Neural progenitor cell (in vitro differentiated cells): ENCODE measurements around the gene GLT8D2. TPM values are rescaled to one million over a fixed set of nuclear protein-coding genes. Genes with fewer than 3 reads are reported as not detected.
A peak's percentile ranks its signal among the peaks of the same experiment; 100 is the strongest.

Source experiments
- DNase-seq: peaks from one replicate; pipeline ENCODE4 v3.0.0-alpha.2; 2016; ENCODE audit warnings: low spot score
- H2AFZ ChIP-seq: fragments of 200-600 bp; sonication (generic); replicated peaks from 2 replicates; pipeline ENCODE4 v1.6.1; 2016; ENCODE audit warnings: antibody characterized with exemption
- H3F3A ChIP-seq: fragments of 200-600 bp; sonication (generic); 2 replicates; pipeline ENCODE4 v1.6.1; 2016; ENCODE audit warnings: antibody characterized with exemption, low read depth
- H3K27ac ChIP-seq: fragments of 200-600 bp; sonication (generic); 2 replicates; pipeline ENCODE4 v1.5.1; 2016; ENCODE audit warnings: mild to moderate bottlenecking
- H3K27me3 ChIP-seq: fragments of 200-600 bp; sonication (generic); 2 replicates; pipeline ENCODE4 v1.6.1; 2016; ENCODE audit warnings: mild to moderate bottlenecking, moderate library complexity
- H3K36me3 ChIP-seq: fragments of 200-600 bp; sonication (generic); 2 replicates; pipeline ENCODE4 v1.5.1; 2016
- H3K4me1 ChIP-seq: fragments of 200-600 bp; sonication (generic); 2 replicates; pipeline ENCODE4 v1.6.1; 2016; ENCODE audit warnings: mixed run types
- H3K4me2 ChIP-seq: fragments of 200-600 bp; sonication (generic); 2 replicates; pipeline ENCODE4 v1.6.1; 2016
- H3K4me3 ChIP-seq: fragments of 200-600 bp; sonication (generic); 2 replicates; pipeline ENCODE4 v1.5.1; 2016
- H3K79me2 ChIP-seq: fragments of 200-600 bp; sonication (generic); 2 replicates; pipeline ENCODE4 v1.6.1; 2016; ENCODE audit warnings: low read depth
- H3K9ac ChIP-seq: fragments of 200-600 bp; sonication (generic); 2 replicates; pipeline ENCODE4 v1.6.1; 2016
- H3K9me3 ChIP-seq: fragments of 200-600 bp; sonication (generic); 2 replicates; pipeline ENCODE4 v1.5.1; 2016; ENCODE audit warnings: low read depth
- H4K20me1 ChIP-seq: fragments of 200-600 bp; sonication (generic); 2 replicates; pipeline ENCODE4 v1.6.1; 2016; ENCODE audit warnings: low read depth
- H3K27ac Mint-ChIP-seq: 3 replicates; pipeline ENCODE4 v1.8.0; 2021; ENCODE audit warnings: mixed read lengths
- H3K27me3 Mint-ChIP-seq: 2 replicates; pipeline ENCODE4 v1.8.0; 2022; ENCODE audit warnings: low read depth, mild to moderate bottlenecking, inconsistent platforms, moderate library complexity, mixed read lengths; ENCODE audit not compliant: insufficient read depth
- H3K36me3 Mint-ChIP-seq: 3 replicates; pipeline ENCODE4 v1.8.0; 2021; ENCODE audit warnings: mixed read lengths
- H3K4me1 Mint-ChIP-seq: 3 replicates; pipeline ENCODE4 v1.8.0; 2021; ENCODE audit warnings: mixed read lengths
- H3K4me3 Mint-ChIP-seq: 3 replicates; pipeline ENCODE4 v1.8.0; 2021; ENCODE audit warnings: mild to moderate bottlenecking, moderate library complexity, mixed read lengths
- H3K9me3 Mint-ChIP-seq: 3 replicates; pipeline ENCODE4 v1.8.0; 2020; ENCODE audit warnings: mixed read lengths
- CTCF ChIP-seq: fragments of 200-600 bp; sonication (generic); IDR thresholded peaks from 2 replicates; pipeline ENCODE4 v1.5.1; 2017; ENCODE audit warnings: antibody characterized with exemption, mild to moderate bottlenecking
- EZH2 ChIP-seq: fragments of 200-600 bp; sonication (generic); IDR thresholded peaks from 2 replicates; pipeline ENCODE4 v1.6.1; 2017; ENCODE audit warnings: antibody characterized with exemption, mild to moderate bottlenecking, moderate library complexity
- EZH2phosphoT487 ChIP-seq: fragments of 200-600 bp; sonication (generic); IDR thresholded peaks from 2 replicates; pipeline ENCODE4 v1.6.1; 2017; ENCODE audit warnings: antibody characterized with exemption
- total RNA-seq: library from RNA; depleted of rRNA; stranded (reverse); fragments of >200 nt; gene quantifications from 2 replicates; pipeline ENCODE4 v1.2.3, GENCODE V29; 2015; ENCODE audit warnings: low replicate concordance

Gene GLT8D2
- total RNA-seq, 1 donor from 2014 or later, result 3.9 TPM

- H3K9me3 Mint-ChIP-seq, result no peaks in the 10 kb centered on the region
- peaks cover 17% of the 10 kb centered on the region for H4K20me1 ChIP-seq
- DNase-seq, result no peak
- H3K4me2 ChIP-seq, result peak overlapping the region; percentile 85
- H3K27ac Mint-ChIP-seq, result peak overlapping the region; percentile 98
- peaks cover 7% of the 10 kb centered on the region for H3K36me3 Mint-ChIP-seq
- H3K36me3 ChIP-seq, result no peaks in the 10 kb centered on the region
- TF ChIP-seq CTCF (no peak), EZH2phosphoT487 (no peak), EZH2 (no peak)
- H3K4me1 Mint-ChIP-seq, result peaks cover 29% of the 10 kb centered on the region
- H3K9me3 ChIP-seq, result no peaks in the 10 kb centered on the region
- peaks cover 81% of the 10 kb centered on the region for H3K79me2 ChIP-seq
- peak overlapping the region; percentile 76 for H3K9ac ChIP-seq
- peaks cover 16% of the 10 kb centered on the region for H3F3A ChIP-seq
- H3K4me1 ChIP-seq, result peaks cover 16% of the 10 kb centered on the region
- peak overlapping the region; percentile 87 for H2AFZ ChIP-seq
- H3K27ac ChIP-seq, result no peak overlapping the region
- no peaks in the 10 kb centered on the region for H3K27me3 ChIP-seq
- H3K4me3 ChIP-seq, result peak overlapping the region; percentile 78
- peak overlapping the region; percentile 97 for H3K4me3 Mint-ChIP-seq
- peaks cover under 1% of the 10 kb centered on the region for H3K27me3 Mint-ChIP-seq
Measured at GRCh38 chr12:103965255-103965589, 84.8 kb downstream of the GLT8D2 start.

GRCh38 chr12:103964805-103965204 is 85.2 kb downstream of the GLT8D2 start:
- H3K4me3 ChIP-seq, result peak overlapping the region; percentile 78
- H3K4me1 ChIP-seq, result peaks cover 16% of the 10 kb centered on the region

GRCh38 chr12:103962493-103962892 is 87.5 kb downstream of the GLT8D2 start:
- Histone ChIP-seq H3K36me3 (no peaks in the 10 kb centered on the region), H3F3A (peaks cover 35% of the 10 kb centered on the region), H3K27ac (no peak overlapping the region), H3K4me2 (no peak overlapping the region), H3K4me1 (peaks cover 20% of the 10 kb centered on the region), H4K20me1 (no peaks in the 10 kb centered on the region), H3K4me3 (no peak overlapping the region), H2AFZ (no peak overlapping the region), H3K9ac (no peak overlapping the region), H3K27me3 (no peaks in the 10 kb centered on the region), H3K9me3 (no peaks in the 10 kb centered on the region), H3K79me2 (peaks cover 54% of the 10 kb centered on the region)
- peaks cover 28% of the 10 kb centered on the region for H3K4me1 Mint-ChIP-seq
- no peak for DNase-seq
- no peaks in the 10 kb centered on the region for H3K9me3 Mint-ChIP-seq
- TF ChIP-seq EZH2 (no peak), EZH2phosphoT487 (no peak), CTCF (no peak)
- peaks cover 3% of the 10 kb centered on the region for H3K27me3 Mint-ChIP-seq
- H3K4me3 Mint-ChIP-seq, result no peak overlapping the region
- H3K27ac Mint-ChIP-seq, result peak overlapping the region; percentile 57
- H3K36me3 Mint-ChIP-seq, result no peaks in the 10 kb centered on the region

More at GRCh38 chr12:103964805-103965204, 85.2 kb downstream of the GLT8D2 start:
- Mint-ChIP-seq H3K4me3 (peak overlapping the region; percentile 97), H3K27ac (peak overlapping the region; percentile 98), H3K9me3 (no peaks in the 10 kb centered on the region), H3K27me3 (peaks cover 3% of the 10 kb centered on the region), H3K36me3 (peaks cover 7% of the 10 kb centered on the region), H3K4me1 (peaks cover 29% of the 10 kb centered on the region)
- Histone ChIP-seq H4K20me1 (peaks cover 14% of the 10 kb centered on the region), H3K27me3 (no peaks in the 10 kb centered on the region), H3K4me2 (peak overlapping the region; percentile 85), H3K9me3 (no peaks in the 10 kb centered on the region), H3K27ac (no peak overlapping the region), H3K9ac (peak overlapping the region; percentile 76), H3K36me3 (no peaks in the 10 kb centered on the region), H3F3A (peaks cover 16% of the 10 kb centered on the region), H3K79me2 (peaks cover 77% of the 10 kb centered on the region), H2AFZ (no peak overlapping the region)
- DNase-seq, result no peak
- no peak for TF ChIP-seq EZH2phosphoT487
- no peak for TF ChIP-seq EZH2
- no peak for TF ChIP-seq CTCF
